HG03439 (cell line): ENCODE data around the gene SLC22A7.
"Not testable (repeated sequence)": the region's sequence is repeated elsewhere in the genome, so short reads cannot be mapped to it uniquely, and the experiment has no call there.

Source experiments
- ATAC-seq: cut with Tn5 transposase; IDR thresholded peaks from one replicate; pipeline ENCODE4 v1.9.1; 2021; ENCODE audit warnings: mild to moderate bottlenecking, moderate library complexity; ENCODE audit not compliant: unreplicated experiment

The SLC22A7 gene

DNA sequence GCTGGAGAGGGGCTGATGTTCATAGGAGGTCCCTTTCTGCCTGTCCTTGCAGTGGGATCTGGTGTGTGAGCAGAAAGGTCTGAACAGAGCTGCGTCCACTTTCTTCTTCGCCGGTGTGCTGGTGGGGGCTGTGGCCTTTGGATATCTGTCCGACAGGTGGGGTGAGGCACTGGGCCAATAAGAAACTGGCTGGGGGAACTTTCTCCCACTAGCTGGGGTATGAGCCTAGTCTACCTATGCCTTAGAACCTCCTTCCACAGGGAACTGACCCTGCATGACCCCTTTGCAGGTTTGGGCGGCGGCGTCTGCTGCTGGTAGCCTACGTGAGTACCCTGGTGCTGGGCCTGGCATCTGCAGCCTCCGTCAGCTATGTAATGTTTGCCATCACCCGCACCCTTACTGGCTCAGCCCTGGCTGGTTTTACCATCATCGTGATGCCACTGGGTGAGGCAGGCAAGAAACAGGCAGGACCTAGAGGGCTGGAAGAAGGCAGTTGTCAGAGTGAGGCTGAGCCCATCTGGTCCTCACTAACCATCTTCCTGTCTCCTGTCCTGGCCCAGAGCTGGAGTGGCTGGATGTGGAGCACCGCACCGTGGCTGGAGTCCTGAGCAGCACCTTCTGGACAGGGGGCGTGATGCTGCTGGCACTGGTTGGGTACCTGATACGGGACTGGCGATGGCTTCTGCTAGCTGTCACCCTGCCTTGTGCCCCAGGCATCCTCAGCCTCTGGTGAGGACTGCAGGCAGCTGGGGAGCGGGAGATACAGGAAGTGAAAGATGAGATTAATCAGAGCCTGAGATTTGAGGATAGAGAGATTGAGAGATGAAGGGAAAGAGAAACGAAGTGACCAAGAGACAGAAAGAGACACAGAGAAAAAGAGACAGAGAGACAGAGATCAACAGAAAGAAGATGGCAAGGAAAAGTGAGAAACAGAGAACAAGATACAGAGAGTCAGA lies 1.6 kb downstream of the SLC22A7 start:
- ATAC-seq, result no peak

DNA sequence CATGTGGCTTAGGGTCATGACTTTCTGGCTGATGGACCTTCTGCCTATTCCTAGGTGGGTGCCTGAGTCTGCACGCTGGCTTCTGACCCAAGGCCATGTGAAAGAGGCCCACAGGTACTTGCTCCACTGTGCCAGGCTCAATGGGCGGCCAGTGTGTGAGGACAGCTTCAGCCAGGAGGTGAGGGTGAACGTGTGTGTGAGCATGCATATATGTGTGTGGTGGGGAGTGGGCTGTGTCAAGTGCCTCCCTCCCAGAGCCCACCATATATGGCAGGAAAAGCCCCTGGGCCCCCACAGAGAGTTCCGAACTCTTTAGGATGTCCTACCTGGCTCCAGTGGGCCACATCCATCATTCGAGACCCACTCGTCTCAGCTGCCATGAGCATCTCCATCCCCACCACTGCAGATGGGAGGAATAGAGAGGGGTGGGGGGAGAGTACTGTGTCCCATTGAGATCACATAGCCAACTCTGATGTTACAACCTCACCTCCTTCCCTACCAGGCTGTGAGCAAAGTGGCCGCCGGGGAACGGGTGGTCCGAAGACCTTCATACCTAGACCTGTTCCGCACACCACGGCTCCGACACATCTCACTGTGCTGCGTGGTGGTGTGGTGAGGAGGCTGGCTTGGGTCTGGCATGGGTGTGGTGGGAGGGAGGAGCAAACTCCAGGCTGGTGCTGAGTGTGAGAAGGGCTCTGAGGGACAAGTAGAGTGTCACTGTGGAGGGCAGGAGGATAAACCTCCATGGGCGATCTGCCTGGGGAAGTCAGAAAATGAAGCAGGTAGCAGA lies 3.2 kb downstream of the SLC22A7 start:
- ATAC-seq, result no peak

DNA sequence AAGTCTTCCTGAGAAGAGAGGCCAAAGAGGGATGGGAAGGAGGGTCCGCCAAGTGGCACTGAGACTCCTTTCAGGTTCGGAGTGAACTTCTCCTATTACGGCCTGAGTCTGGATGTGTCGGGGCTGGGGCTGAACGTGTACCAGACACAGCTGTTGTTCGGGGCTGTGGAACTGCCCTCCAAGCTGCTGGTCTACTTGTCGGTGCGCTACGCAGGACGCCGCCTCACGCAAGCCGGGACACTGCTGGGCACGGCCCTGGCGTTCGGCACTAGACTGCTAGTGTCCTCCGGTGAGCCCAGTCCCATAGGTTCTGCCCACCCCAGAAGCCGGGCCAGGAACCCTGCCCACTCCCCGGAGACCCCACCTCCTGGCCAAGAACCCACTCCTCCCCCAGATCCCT lies 4.1 kb downstream of the SLC22A7 start:
- no peak for ATAC-seq

DNA sequence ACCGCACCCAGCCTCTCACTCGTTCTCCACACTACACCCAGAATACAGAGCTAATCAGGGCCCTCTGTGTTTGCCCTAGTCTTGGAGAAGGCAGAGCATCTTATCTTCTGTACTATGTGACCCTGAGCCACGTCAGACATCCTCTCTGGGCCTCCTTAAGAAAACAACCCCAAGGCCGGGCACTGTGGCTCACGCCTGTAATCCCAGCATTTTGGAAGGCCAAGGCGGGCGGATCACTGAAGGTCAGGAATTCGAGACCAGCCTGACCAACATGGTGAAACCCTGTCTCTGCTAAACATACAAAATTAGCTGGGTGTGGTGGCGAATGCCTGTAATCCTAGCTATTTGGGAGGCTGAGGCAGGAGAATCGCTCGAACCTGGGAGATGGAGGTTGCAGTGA lies 4.9 kb downstream of the SLC22A7 start:
- ATAC-seq, result not testable (repeated sequence)

DNA sequence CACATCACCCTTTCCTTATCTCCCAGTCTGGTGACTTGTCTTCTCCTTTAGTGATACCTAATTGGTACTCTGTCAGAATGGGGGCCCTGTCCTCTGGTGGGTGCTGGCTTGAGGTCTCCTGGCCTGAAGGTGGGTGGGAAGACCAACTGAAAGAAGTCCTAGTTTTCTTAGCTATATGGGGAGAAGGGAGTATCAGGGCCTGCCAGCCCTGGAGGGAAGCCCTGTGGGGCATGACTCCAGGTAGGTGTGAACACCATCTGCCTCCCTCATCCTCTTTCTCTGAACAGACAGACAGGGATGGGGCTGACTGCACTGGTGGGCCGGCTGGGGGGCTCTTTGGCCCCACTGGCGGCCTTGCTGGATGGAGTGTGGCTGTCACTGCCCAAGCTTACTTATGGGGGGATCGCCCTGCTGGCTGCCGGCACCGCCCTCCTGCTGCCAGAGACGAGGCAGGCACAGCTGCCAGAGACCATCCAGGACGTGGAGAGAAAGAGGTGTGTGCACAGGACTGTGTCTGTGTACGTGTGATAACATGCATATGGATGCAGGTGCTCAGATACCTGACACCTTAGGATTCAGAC lies 5.8 kb downstream of the SLC22A7 start:
- no peak for ATAC-seq

DNA sequence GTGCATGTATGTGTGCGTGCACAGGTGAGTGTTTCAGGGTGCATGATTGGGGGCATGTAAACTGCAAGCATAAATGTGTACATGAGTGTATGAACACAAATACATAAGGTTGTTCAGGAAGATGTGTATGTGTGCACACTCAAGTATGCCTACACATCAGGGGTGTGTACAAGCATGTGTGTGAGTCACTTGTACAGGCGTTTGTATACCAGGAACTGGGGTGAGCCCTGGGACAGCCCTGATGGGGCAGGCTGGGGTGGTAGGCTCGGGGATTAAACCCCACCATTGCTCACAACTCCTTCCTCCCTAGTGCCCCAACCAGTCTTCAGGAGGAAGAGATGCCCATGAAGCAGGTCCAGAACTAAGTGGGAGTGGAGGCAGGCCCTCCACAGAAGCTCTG lies 6.3 kb downstream of the SLC22A7 start:
- no peak for ATAC-seq

DNA sequence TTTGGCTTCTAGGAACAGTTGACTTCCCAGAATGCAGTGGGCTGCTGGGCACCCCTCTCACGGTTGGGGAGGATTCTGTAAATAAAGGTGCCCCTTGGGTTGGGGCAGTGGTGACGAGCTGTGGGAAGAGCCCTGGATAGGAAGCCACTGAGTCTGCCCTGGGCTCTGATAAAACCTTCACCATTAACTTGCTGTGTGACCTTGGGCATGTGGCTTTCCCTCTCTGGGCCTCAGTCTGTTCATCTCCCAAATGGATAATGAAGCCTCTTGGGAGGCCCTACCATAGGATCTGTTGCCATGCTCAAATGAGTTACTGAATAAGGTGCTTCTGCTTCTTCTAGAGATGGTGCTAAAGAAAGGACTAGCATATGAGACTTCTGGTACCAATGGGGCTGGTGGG lies 6.8 kb downstream of the SLC22A7 start:
- ATAC-seq, result no peak

DNA sequence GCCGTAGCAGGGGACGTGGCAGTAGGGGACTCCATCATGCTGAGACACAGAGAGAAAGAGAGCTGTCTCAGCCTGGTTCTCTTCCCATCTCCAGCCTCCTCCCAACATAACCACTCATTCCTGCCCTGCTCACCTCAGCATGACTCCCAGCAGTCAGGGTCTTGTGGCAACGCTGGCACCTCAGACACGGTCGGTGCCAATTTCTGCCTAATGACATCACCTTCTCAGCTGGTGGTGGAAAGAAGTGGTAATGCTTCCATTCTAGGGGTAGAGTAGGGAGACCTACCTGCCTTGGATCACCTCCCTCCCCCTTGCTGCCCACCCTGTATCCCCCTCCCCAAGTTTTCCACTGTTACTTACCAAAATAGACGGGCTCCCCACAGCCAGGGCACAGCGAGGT lies 8.0 kb downstream of the SLC22A7 start:
- ATAC-seq, result no peak

DNA sequence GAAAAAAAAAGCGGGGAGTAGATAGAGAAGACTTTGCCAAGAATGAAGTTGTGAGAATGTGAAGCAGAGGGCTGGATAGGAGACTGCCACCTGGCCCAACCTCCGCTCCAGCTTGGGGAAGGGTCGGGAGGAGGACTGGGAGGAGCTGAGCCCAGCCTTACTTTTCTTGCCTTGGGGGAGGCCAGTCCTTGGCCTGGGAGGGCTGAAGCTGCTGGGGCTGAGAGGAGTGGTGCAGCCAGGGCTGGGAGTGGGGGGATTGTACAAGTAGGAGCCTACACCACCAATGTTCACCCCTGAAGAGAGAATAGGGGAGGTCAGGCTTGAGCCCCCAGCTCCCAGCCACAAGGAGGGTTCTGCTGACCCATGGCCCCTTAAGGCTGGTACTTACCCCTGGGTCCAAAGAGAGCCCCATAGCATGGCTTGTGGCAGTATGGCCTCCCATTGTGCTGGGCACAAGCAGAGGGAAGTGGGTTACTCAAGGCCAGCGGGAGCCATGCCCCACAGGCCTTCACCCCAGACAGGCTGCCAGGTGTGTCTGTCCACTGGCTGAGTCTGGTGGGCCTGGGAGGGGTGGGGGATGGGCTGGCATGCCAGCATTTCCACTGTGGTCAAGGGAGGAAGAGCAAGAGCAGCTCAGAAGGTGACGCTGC lies 9.5 kb downstream of the SLC22A7 start:
- peak; percentile 11 for ATAC-seq

DNA sequence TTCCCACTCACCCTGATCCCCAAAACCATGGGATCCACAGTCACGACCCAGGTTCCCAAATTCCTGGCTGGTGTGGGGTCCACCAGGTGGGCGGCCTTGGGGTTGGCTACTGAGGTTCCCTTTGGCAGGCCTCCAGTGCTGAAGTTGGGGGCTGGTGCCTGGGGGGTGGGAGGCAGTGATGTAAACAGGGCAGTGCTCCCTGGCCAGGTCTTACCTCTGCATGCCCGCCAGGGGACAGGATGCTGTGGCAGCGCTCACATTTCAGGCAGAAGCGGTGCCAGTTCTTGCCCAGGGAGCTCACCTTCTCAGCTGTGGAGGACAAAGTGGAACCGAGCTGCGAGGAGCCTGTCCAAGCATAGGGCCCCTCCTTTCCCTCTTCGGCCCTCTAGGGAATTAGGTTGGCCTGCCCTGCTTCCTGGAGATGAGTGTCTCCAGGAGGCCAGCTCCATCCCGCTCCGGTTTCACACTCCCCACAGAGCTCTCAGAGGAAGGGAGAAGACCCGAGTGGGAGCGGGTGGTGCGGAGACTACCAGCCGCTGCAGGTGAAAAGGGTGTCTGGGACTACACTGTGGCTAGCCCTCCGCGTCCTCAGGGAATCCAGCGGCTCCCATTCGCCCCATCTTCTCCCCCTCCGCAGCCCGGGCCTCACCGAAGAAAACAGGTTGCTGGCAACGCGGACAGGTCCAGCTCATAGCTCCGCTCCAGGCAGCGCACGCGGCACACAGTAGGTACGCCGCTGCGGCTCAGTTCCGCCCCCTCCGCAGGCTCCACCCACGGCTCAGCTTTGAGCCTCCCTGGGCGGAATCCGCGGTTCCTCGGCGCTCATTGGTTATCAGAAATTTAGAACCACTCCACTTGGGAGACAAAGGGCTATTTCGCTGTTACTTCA lies 10.3 kb downstream of the SLC22A7 start, which contains the start of gene CRIP3:
Gene CRIP3 (minus strand): TSS at position 726 of the 889 bp plus-strand sequence. CDS start 34 bp downstream, at position 692.
- peak; percentile 61 for ATAC-seq

DNA sequence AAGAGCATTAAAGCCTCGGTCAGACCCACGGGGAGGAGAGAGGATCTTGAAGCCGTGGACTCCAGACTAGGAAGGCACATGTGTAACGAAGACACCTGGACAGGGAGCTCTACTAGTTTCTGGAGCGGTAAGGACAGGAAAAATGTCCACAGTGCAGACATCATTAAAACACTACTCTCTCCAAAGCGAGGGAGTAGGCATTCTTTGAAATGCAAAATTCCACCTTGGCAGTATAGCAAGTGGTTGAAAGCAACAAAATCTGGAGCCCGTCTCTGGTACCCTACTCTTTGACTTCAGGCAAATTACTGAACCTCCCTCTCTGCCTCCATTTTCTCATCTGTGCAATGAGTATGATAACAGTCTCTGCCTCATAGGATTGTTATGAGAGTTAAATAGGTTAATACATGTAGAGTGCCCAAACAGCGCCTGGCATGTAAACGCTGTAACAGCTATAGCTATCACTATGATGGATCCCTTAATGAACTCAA lies 11.0 kb downstream of the SLC22A7 start:
- ATAC-seq, result no peak

DNA sequence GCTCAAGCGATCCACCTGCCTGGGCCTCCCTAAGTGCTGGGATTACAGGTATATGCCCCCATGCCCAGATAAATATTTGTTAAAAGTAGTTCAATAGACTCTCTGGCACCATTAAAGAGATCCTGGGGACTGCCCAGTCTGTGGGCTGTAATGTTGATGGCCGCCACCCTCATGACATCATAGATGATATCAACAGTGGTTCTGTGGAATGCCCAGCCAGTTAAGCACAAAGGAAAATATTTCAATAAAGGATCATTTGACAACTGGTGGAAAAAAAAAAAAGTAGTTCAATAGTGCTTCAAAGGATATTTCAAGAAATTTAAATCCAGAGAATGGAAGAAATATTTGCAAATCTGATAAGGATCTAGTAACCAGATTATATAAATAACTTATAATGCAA lies 12.1 kb downstream of the SLC22A7 start:
- ATAC-seq, result no peak

DNA sequence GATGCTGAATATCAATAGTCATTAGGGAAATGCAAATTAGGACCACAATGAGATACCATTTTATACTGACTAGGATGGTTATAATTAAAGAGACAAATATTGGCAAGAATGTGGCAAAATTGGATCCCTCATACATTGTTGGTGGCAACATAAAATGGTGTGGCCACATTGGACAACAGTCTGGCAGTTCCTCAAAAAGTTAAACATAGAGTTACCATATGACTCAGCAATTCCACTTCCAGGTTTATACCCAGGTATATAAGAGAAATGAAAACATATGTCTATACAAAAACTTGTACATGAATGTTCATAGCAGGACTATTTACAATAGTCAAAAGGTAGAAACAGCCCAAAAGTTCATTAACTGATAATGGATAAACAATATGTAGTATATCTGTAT lies 12.6 kb downstream of the SLC22A7 start:
- no peak for ATAC-seq

DNA sequence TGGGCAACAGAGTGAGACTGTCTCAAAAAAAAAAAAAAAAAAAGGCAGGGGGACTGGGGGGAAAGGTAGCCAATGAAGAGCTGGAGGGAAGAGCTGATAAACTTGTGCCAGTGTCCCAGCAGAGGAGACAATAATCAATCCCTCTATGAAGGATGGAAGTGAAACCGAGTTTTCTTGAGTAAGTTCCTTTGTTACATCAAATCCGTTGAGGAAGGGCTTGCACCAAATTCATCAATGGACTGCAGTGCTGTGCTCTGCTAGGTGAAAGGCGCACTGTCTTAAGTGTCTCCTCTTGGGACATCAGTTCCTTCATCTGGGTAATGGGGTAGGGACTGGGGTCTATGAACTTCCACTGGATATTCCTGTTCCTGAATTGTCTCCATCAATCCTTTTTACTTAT lies 13.6 kb downstream of the SLC22A7 start:
- no peak for ATAC-seq

DNA sequence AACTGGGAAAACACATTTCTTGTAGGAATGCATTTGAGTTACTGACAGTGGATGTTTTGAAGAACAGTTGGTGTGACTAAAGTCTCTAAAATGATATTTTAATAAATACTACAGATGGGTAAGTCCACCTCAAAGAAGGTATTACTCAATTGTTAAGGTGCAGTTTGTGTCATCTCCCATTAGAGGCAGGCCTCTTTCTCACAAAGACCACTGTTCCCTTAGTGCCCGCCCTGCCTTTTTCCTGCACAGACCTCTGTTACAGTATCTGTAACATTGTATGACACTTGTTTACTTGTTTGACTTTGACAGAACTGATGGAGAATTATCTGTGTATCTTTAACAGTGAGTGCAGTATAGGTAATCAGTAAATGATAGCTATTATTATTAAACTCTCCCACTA lies 15.8 kb downstream of the SLC22A7 start:
- ATAC-seq, result no peak

DNA sequence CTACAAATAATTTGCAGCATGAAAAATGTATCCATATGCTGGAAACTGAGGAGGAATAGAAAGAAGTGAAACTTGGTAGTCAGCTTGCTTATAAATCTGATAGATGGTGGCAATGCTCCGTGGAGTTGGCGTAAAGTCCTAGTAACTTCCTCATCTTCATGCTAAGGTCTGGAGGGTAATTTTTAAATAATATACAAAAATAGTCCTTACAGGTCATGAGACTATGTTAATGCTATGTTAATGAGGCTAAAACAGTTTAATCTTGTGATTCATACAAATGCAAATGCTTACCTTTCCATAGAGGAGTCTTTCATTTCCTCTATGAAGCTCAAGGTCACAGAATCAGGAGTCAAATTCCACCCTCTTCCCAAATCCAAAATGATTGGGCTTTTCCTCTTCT lies 20.0 kb downstream of the SLC22A7 start:
- no peak for ATAC-seq

DNA sequence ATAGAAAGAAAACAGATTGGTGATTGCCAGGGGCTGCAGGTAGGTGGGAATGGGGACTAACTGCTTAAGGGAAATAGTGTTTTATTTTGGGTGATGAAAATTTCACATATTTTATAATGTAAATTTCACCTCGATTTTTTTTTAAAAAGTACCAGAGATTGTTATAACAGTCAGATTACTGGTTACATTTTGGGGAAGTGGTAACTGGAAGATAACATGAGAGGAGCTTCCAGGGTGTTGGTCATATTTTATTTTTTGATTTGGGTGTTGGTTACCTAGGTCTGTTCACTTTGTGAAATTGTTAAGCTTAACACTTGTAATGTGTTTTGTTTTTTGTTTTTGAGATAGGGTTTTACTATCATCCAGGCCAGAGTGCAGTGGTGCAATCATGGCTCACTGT lies 27.8 kb downstream of the SLC22A7 start:
- ATAC-seq, result no peak

DNA sequence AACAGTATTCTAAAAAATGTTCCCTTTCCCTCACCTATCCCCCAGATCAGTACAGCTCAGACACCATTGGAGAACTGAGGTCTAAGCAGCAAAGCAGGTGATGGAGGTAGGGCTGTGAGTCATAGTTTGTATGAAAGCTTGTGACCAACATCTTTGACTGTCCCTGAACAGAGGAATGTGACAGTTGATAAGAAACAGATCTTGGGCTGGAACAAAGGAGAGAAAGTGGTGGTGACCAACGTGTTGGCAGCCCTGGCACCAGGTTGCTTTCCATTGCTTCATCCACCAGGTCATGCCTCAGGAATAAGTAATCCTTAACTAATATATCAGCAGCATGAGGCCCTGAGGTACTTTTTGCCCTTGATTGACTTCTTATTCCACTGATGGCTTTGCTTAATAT lies 30.5 kb downstream of the SLC22A7 start:
- no peak for ATAC-seq

DNA sequence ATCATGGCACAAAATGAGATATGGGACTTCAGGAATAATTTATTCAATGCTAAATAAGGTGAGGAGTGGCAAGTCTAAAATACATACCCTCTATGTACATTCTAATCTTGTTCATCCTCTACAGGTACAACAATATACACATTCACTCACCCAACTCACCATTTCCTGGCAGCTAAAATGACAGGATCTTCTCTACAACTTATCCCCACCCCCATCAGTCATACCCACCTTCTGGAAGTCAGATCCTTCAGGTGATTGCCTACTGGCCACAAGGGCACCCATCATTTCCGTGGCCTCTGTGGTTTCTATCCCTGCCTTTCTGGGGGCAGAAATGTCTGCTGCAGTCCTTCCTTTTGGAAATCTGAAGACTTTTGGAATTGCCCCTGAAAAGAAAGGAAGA lies 33.4 kb downstream of the SLC22A7 start:
- ATAC-seq, result no peak

DNA sequence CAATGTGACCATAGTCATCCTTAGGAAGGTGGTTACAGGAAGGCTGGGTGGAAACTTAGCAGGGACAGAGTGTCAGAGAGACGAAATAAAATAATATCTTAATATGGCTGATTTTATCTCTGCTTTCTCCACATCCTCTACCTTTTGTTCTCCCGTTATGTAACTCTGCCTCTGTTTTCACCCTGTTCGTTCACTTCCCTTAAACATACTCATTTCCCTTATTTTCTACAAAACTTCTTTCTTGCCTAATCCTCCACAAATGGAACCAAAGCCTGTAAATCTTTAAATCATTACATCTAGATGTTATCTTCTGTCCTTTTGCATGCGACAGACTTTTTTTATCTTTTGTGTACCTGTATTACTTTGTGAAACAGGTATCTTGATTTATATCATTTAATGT lies 33.8 kb downstream of the SLC22A7 start:
- ATAC-seq, result no peak
